SK-N-DZ (cell line): ENCODE data around the gene UBALD2. TPM values are rescaled to one million over a fixed set of nuclear protein-coding genes. Genes with fewer than 3 reads are reported as not detected.
A peak's percentile ranks its signal among the peaks of the same experiment; 100 is the strongest.
"Not testable (repeated sequence)": the region's sequence is repeated elsewhere in the genome, so short reads cannot be mapped to it uniquely, and the experiment has no call there.

Source experiments
- DNase-seq: peaks from one replicate; pipeline ENCODE4 v3.0.0-alpha.2; 2015; ENCODE audit warnings: low spot score
- polyA plus RNA-seq, 2 experiments: library from polyadenylated mRNA; depleted of rRNA; stranded (reverse); fragments of >200 nt; gene quantifications; 2 replicates each; pipeline ENCODE4 v1.2.3, GENCODE V29; 2014

Gene UBALD2
- 14.4 and 39.1 TPM in 2 replicates for polyA plus RNA-seq (2014; cell fraction: cytosol; rRNA removed)
- 14.5 and 26.2 TPM in 2 replicates for polyA plus RNA-seq (2014; cell fraction: nucleus; rRNA removed)

- DNase-seq: peak; percentile 99
Measured at GRCh38 chr17:76264755-76265623, at the start of gene UBALD2. TSS of gene UBALD2 (plus strand) at chr17:76265348. CDS start at chr17:76265506, 158 bp downstream.

GRCh38 chr17:76217081-76217480, 48.1 kb upstream of the UBALD2 start:
- no peak for DNase-seq

- DNase-seq: no peak
Measured at GRCh38 chr17:76219670-76220383, 45.3 kb upstream of the UBALD2 start.

- no peak for DNase-seq
Measured at GRCh38 chr17:76223802-76224201, 41.3 kb upstream of the UBALD2 start.

GRCh38 chr17:76225373-76226086, 39.6 kb upstream of the UBALD2 start:
- not testable (repeated sequence) for DNase-seq

GRCh38 chr17:76226749-76227148, 38.4 kb upstream of the UBALD2 start:
- DNase-seq: not testable (repeated sequence)

GRCh38 chr17:76232342-76232741, 32.8 kb upstream of the UBALD2 start:
- no peak for DNase-seq

- no peak for DNase-seq
Measured at GRCh38 chr17:76233588-76234353, 31.4 kb upstream of the UBALD2 start.

- no peak for DNase-seq
Measured at GRCh38 chr17:76234354-76234679, 30.8 kb upstream of the UBALD2 start.

- no peak for DNase-seq
Measured at GRCh38 chr17:76235883-76236282, 29.3 kb upstream of the UBALD2 start.

- no peak for DNase-seq
Measured at GRCh38 chr17:76236603-76237002, 28.5 kb upstream of the UBALD2 start.

- DNase-seq: no peak
Measured at GRCh38 chr17:76237859-76238313, 27.3 kb upstream of the UBALD2 start.

GRCh38 chr17:76238847-76239537, 26.2 kb upstream of the UBALD2 start:
- no peak for DNase-seq

- DNase-seq: no peak
Measured at GRCh38 chr17:76239538-76240274, 25.4 kb upstream of the UBALD2 start.

GRCh38 chr17:76240461-76241203, 24.5 kb upstream of the UBALD2 start, which contains the start of gene RNF157:
TSS of gene RNF157 (minus strand) at chr17:76240493. CDS start at chr17:76240240, 253 bp downstream.
- peak; percentile 79 for DNase-seq

GRCh38 chr17:76241204-76241538, 24.0 kb upstream of the UBALD2 start:
- DNase-seq: no peak

- DNase-seq: no peak
Measured at GRCh38 chr17:76241691-76242255, 23.4 kb upstream of the UBALD2 start.

GRCh38 chr17:76243826-76244679, 21.1 kb upstream of the UBALD2 start:
- DNase-seq: no peak
